IMR-90 (cell line): ENCODE results near the gene CTBP2.

Experiments used
- BHLHE40 ChIP-seq: fragments of 150-350 bp; IDR thresholded peaks from 2 replicates; pipeline ENCODE4 v1.6.1; 2016; ENCODE audit warnings: mild to moderate bottlenecking, low read depth, low read length
- ELK1 ChIP-seq: fragments of 150-350 bp; IDR thresholded peaks from 2 replicates; pipeline ENCODE4 v1.6.1; 2016; ENCODE audit warnings: low read depth, mild to moderate bottlenecking, low read length, moderate library complexity, borderline replicate concordance
- FOS ChIP-seq: fragments of 150-350 bp; IDR thresholded peaks from 2 replicates; pipeline ENCODE4 v1.6.1; 2016; ENCODE audit warnings: low read depth, low read length
- MAFK ChIP-seq: IDR thresholded peaks from 2 replicates; pipeline ENCODE4 v1.6.1; 2012; ENCODE audit warnings: low read depth, low read length, improper control_type of control experiment
- MAZ ChIP-seq: IDR thresholded peaks from 2 replicates; pipeline ENCODE4 v1.6.1; 2012; ENCODE audit warnings: low read depth, mild to moderate bottlenecking, low read length, improper control_type of control experiment, moderate library complexity, borderline replicate concordance
- MXI1 ChIP-seq: IDR thresholded peaks from 2 replicates; pipeline ENCODE4 v1.6.1; 2012; ENCODE audit warnings: low read depth, mild to moderate bottlenecking, low read length, moderate library complexity, borderline replicate concordance
- POLR2A ChIP-seq: IDR thresholded peaks from 2 replicates; pipeline ENCODE4 v1.6.1; 2012; ENCODE audit warnings: mild to moderate bottlenecking, low read depth, low read length
- RAD21 ChIP-seq: IDR thresholded peaks from 2 replicates; pipeline ENCODE4 v1.6.1; 2012; ENCODE audit warnings: low read length, improper control_type of control experiment
- RCOR1 ChIP-seq: IDR thresholded peaks from 2 replicates; pipeline ENCODE4 v1.6.1; 2012; ENCODE audit warnings: mild to moderate bottlenecking, low read length, improper control_type of control experiment; ENCODE audit not compliant: insufficient replicate concordance
- SMC3 ChIP-seq: fragments of 150-350 bp; IDR thresholded peaks from 2 replicates; pipeline ENCODE4 v1.6.1; 2016; ENCODE audit warnings: low read depth, mild to moderate bottlenecking, antibody characterized with exemption, low read length, moderate library complexity
- USF2 ChIP-seq: fragments of 150-350 bp; IDR thresholded peaks from 2 replicates; pipeline ENCODE4 v1.6.1; 2017; ENCODE audit warnings: mild to moderate bottlenecking, antibody characterized with exemption, low read length, low read depth
- TF ChIP-seq, protein P1 (sequence below): conservative IDR thresholded peaks from 2 replicates; pipeline ENCODE4 v1.5.1; 2012; ENCODE audit warnings: mild to moderate bottlenecking, low read depth, low read length, improper control_type of control experiment

DNA sequence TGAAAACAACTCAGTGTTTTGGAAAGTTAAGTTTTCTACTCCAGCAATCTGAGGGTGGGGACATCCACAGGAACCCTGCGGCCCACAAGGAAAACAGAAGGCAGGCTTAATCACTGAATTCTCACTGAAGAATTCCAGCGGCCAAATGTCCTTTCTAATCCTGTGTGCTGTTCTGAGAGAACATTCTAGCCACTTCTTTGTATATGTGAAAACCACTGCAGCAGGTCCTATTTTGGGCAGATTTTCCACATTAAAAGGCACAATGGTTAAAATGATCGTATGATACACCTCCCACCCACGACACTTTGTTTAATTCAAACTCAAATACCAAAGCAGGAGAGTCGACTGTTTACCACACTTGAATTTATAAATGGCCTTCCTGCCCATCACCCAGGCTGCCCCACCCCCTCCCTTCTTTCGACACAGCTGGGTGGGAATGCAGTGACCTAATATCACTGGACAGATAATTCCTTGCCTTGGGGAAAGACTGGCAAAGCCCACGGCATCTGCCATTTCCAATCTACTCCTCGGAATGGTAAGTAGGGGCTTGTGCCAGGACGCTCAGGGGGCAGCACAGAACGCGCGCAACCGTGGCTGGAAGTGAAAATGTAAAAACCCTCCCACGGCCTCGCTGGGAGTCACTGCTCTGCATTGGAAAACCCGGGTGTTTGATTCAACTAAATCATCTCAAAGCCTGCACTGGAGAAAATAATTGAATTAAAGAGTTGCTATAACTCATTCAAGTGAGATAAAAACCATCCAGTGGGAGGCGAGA is 67.0 kb downstream of the CTBP2 start:
- TF ChIP-seq, protein P1, sequence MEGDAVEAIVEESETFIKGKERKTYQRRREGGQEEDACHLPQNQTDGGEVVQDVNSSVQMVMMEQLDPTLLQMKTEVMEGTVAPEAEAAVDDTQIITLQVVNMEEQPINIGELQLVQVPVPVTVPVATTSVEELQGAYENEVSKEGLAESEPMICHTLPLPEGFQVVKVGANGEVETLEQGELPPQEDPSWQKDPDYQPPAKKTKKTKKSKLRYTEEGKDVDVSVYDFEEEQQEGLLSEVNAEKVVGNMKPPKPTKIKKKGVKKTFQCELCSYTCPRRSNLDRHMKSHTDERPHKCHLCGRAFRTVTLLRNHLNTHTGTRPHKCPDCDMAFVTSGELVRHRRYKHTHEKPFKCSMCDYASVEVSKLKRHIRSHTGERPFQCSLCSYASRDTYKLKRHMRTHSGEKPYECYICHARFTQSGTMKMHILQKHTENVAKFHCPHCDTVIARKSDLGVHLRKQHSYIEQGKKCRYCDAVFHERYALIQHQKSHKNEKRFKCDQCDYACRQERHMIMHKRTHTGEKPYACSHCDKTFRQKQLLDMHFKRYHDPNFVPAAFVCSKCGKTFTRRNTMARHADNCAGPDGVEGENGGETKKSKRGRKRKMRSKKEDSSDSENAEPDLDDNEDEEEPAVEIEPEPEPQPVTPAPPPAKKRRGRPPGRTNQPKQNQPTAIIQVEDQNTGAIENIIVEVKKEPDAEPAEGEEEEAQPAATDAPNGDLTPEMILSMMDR, result no peak
- no peak for TF ChIP-seq POLR2A
- TF ChIP-seq MAZ, result no peak
- no peak for TF ChIP-seq FOS
- TF ChIP-seq SMC3, result 0 out of 2 replicates have a peak, but pooled peaks have one; percentile 13
- TF ChIP-seq USF2, result no peak
- TF ChIP-seq MAFK, result no peak
- TF ChIP-seq BHLHE40, result no peak; the same call in 1 of the 2 replicates
- TF ChIP-seq ELK1, result no peak
- no peak for TF ChIP-seq MXI1
- TF ChIP-seq RAD21, result no peak
- no peak for TF ChIP-seq RCOR1
